Measurements from ENCODE around the gene VWC2. TPM values are rescaled to one million over a fixed set of nuclear protein-coding genes. Genes with fewer than 3 reads are reported as not detected.

The VWC2 gene
- total RNA-seq, 2 experiments from 2014 or later, result not detected

DNA sequence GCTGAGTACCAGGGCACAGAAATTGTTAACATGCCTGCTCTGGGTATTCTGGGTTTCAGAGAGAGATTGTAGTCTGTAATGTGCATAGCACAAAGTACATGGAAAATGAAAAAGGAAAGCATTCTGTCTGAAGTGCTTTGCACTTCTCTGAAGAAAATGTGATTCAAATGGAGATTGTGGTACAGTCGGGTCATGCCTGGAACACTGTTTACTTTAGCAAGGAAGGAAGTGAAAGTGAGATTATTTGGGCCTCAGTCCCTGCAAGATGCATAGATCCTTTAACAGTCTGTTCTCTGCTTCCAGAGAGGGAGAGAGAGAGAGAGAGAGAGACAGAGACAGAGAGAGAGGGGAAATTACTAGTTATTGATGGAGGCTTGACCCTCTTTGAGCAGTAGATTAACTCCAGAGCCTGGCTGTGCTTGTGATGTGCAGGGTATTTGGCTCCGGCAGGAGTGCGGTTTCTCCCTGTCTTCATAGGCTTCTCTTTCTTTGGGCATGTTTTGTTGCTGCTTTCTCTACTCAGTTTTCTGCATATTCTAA, 5.4 kb downstream of the VWC2 start:
- POLR2A ChIA-PET, result no interaction called here

GRCh38 chr7:49780953-49781352, 7.5 kb downstream of the VWC2 start:
- H3K27ac Mint-ChIP-seq, result no peak overlapping the region
- peaks cover 57% of the 10 kb centered on the region for H3K27me3 Mint-ChIP-seq
- Histone ChIP-seq H3K9me3 (ENCODE audit: control insufficient read depth in 1 of 2, insufficient read depth in 1 of 2, low read length in 2 of 2) (no peaks in the 10 kb centered on the region), H3K4me1 (ENCODE audit: insufficient read depth, low read length) (no peaks in the 10 kb centered on the region), H3K36me3 (ENCODE audit: insufficient read depth, low read length) (no peaks in the 10 kb centered on the region), H3K4me3 (ENCODE audit: low read length) (no peak overlapping the region), H3K27me3 (ENCODE audit: control insufficient read depth in 1 of 2, insufficient read depth in 2 of 2, low read length in 2 of 2) (peaks cover 6 to 19% of the 10 kb centered on the region in 2 experiments), H3K27ac (ENCODE audit: low read depth in 1 of 2, low read length in 2 of 2) (no peak overlapping the region)
- no peak for DNase-seq
- H3K4me1 Mint-ChIP-seq (ENCODE audit: low read depth), result no peaks in the 10 kb centered on the region
- TF ChIP-seq, protein P1, sequence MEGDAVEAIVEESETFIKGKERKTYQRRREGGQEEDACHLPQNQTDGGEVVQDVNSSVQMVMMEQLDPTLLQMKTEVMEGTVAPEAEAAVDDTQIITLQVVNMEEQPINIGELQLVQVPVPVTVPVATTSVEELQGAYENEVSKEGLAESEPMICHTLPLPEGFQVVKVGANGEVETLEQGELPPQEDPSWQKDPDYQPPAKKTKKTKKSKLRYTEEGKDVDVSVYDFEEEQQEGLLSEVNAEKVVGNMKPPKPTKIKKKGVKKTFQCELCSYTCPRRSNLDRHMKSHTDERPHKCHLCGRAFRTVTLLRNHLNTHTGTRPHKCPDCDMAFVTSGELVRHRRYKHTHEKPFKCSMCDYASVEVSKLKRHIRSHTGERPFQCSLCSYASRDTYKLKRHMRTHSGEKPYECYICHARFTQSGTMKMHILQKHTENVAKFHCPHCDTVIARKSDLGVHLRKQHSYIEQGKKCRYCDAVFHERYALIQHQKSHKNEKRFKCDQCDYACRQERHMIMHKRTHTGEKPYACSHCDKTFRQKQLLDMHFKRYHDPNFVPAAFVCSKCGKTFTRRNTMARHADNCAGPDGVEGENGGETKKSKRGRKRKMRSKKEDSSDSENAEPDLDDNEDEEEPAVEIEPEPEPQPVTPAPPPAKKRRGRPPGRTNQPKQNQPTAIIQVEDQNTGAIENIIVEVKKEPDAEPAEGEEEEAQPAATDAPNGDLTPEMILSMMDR (IDR thresholded peaks at IDR 0.05), result no peak
- POLR2A ChIA-PET, result no interaction called here
- ATAC-seq (ENCODE audit: poor library complexity), result no peak
- intact Hi-C loops (cut with DNase I, micrococcal nuclease), result no loop called here
- CTCF ChIA-PET, result no interaction called here
- H3K4me3 Mint-ChIP-seq, result no peak overlapping the region
- no peaks in the 10 kb centered on the region for H3K9me3 Mint-ChIP-seq
- H3K36me3 Mint-ChIP-seq (ENCODE audit: low read depth), result no peaks in the 10 kb centered on the region

More for the DNA sequence above, 5.4 kb downstream of the VWC2 start:
- intact Hi-C loops (cut with DNase I, micrococcal nuclease), result no loop called here
- Histone ChIP-seq H3K9me3 (ENCODE audit: control insufficient read depth in 1 of 2, insufficient read depth in 1 of 2, low read length in 2 of 2) (no peaks in the 10 kb centered on the region), H3K27ac (ENCODE audit: low read depth in 1 of 2, low read length in 2 of 2) (no peak overlapping the region), H3K27me3 (ENCODE audit: control insufficient read depth in 1 of 2, insufficient read depth in 2 of 2, low read length in 2 of 2) (peaks cover 14 to 28% of the 10 kb centered on the region in 2 experiments), H3K4me3 (ENCODE audit: low read length) (no peak overlapping the region), H3K36me3 (ENCODE audit: insufficient read depth, low read length) (no peaks in the 10 kb centered on the region), H3K4me1 (ENCODE audit: insufficient read depth, low read length) (no peaks in the 10 kb centered on the region)
- TF ChIP-seq, protein P1 (IDR thresholded peaks at IDR 0.05), result no peak
- Mint-ChIP-seq H3K4me1 (ENCODE audit: low read depth) (no peaks in the 10 kb centered on the region), H3K27me3 (peaks cover 62% of the 10 kb centered on the region), H3K9me3 (no peaks in the 10 kb centered on the region), H3K27ac (no peak overlapping the region), H3K36me3 (ENCODE audit: low read depth) (no peaks in the 10 kb centered on the region), H3K4me3 (no peak overlapping the region)
- CTCF ChIA-PET, result no interaction called here
- DNase-seq (no peak), ATAC-seq (ENCODE audit: poor library complexity) (no peak)

- Mint-ChIP-seq H3K36me3 (ENCODE audit: low read depth) (no peaks in the 10 kb centered on the region), H3K4me1 (ENCODE audit: low read depth) (no peaks in the 10 kb centered on the region), H3K4me3 (no peak overlapping the region), H3K27me3 (peaks cover 46% of the 10 kb centered on the region), H3K27ac (no peak overlapping the region), H3K9me3 (no peaks in the 10 kb centered on the region)
- no peak for DNase-seq
- peaks cover 3 to 9% of the 10 kb centered on the region in 2 experiments for H3K27me3 ChIP-seq (ENCODE audit: control insufficient read depth in 1 of 2, insufficient read depth in 2 of 2, low read length in 2 of 2)
- ChIA-PET CTCF (no interaction called here), POLR2A (no interaction called here)
- no peaks in the 10 kb centered on the region for H3K4me1 ChIP-seq (ENCODE audit: insufficient read depth, low read length)
- no peak overlapping the region for H3K4me3 ChIP-seq (ENCODE audit: low read length)
- H3K9me3 ChIP-seq (ENCODE audit: control insufficient read depth in 1 of 2, insufficient read depth in 1 of 2, low read length in 2 of 2), result no peaks in the 10 kb centered on the region
- intact Hi-C loops (cut with DNase I, micrococcal nuclease), result no loop called here
- no peak overlapping the region for H3K27ac ChIP-seq (ENCODE audit: low read depth in 1 of 2, low read length in 2 of 2)
- ATAC-seq (ENCODE audit: poor library complexity), result no peak
- TF ChIP-seq, protein P1 (IDR thresholded peaks at IDR 0.05), result no peak
- no peaks in the 10 kb centered on the region for H3K36me3 ChIP-seq (ENCODE audit: insufficient read depth, low read length)
These were observed 8.6 kb downstream of the VWC2 start for GRCh38 chr7:49781996-49782395.
